Panc1 (cell line): ENCODE results near the gene RNF224. TPM values are rescaled to one million over a fixed set of nuclear protein-coding genes. Genes with fewer than 3 reads are reported as not detected.

Experiments
- ATAC-seq: fragments of 200-7000 bp; cut with Tn5 transposase; 2 replicates; pipeline ENCODE4 v1.9.1; 2020; ENCODE audit warnings: mild to moderate bottlenecking, moderate library complexity
- BruUV-seq: library from RNA; stranded (reverse); fragments of 400-500 nt; replicated peaks from 2 replicates; lab custom pipeline; 2021; lab: Mats Ljungman, UMichigan
- CTCF ChIA-PET: fragments of 300-600 bp; sonication (Branson Sonifier 250); formaldehyde crosslinking; loops from one replicate; lab custom pipeline; 2022; ENCODE audit warnings: antibody characterized with exemption; lab: Charles Lee
- POLR2A ChIA-PET: fragments of 300-600 bp; sonication (Branson Sonifier 250); formaldehyde crosslinking; loops from one replicate; lab custom pipeline; 2022; ENCODE audit warnings: antibody characterized with exemption; lab: Charles Lee
- DNase-seq: peaks from one replicate; pipeline ENCODE4 v3.0.0-alpha.2; 2010; ENCODE audit warnings: low read depth, low spot score
- H3K27ac ChIP-seq: 2 replicates; pipeline ENCODE4 v1.5.1; 2011; ENCODE audit warnings: mild to moderate bottlenecking, low read length, inconsistent platforms
- H3K27me3 ChIP-seq: fragments of 200-500 bp; sonication (Bioruptor generic); 2 replicates; pipeline ENCODE4 v1.6.0; 2014; ENCODE audit warnings: low read length, inconsistent platforms; ENCODE audit not compliant: control insufficient read depth, insufficient read depth
- H3K36me3 ChIP-seq: fragments of 200-500 bp; sonication (Bioruptor generic); 2 replicates; pipeline ENCODE4 v1.5.1; 2014; ENCODE audit warnings: inconsistent platforms, mild to moderate bottlenecking, low read length, moderate library complexity; ENCODE audit not compliant: control insufficient read depth, insufficient read depth
- H3K4me1 ChIP-seq: 2 replicates; pipeline ENCODE4 v1.5.1; 2011; ENCODE audit warnings: inconsistent platforms, mild to moderate bottlenecking, low read length, moderate library complexity; ENCODE audit not compliant: control insufficient read depth, insufficient read depth
- H3K4me3 ChIP-seq, 2 experiments: 2 replicates each; pipeline ENCODE4 v1.5.1; 2011 to 2012; ENCODE audit warnings: low read depth in 2 of 2, low read length in 2 of 2, mild to moderate bottlenecking in 2 of 2, inconsistent platforms in 1 of 2, moderate library complexity in 1 of 2
- H3K9me3 ChIP-seq: fragments of 200-500 bp; sonication (Bioruptor generic); 2 replicates; pipeline ENCODE4 v1.5.1; 2014; ENCODE audit warnings: low read depth, mild to moderate bottlenecking, inconsistent platforms, low read length, moderate library complexity; ENCODE audit not compliant: control insufficient read depth, insufficient read depth
- CTCF ChIP-seq: fragments of 450-650 bp; IDR thresholded peaks from 2 replicates; pipeline ENCODE4 v1.5.1; 2017; ENCODE audit warnings: mild to moderate bottlenecking
- POLR2AphosphoS5 ChIP-seq: IDR thresholded peaks from 2 replicates; pipeline ENCODE4 v1.6.1; 2012; ENCODE audit warnings: mild to moderate bottlenecking, low read depth, low read length, moderate library complexity
- REST ChIP-seq, 2 experiments: IDR thresholded peaks; 2 replicates each; pipeline ENCODE4 v1.6.1; 2011 to 2012; ENCODE audit warnings: low read depth in 2 of 2, control low read depth in 1 of 2, low read length in 1 of 2, mild to moderate bottlenecking in 1 of 2, moderate library complexity in 1 of 2; ENCODE audit not compliant: insufficient read depth in 1 of 2
- SIN3A ChIP-seq: IDR thresholded peaks from 2 replicates; pipeline ENCODE4 v1.6.1; 2012; ENCODE audit warnings: low read depth, mild to moderate bottlenecking, low read length, moderate library complexity, borderline replicate concordance; ENCODE audit not compliant: insufficient read depth
- TCF7L2 ChIP-seq: IDR thresholded peaks from 2 replicates; pipeline ENCODE4 v1.6.1; 2011; ENCODE audit warnings: mild to moderate bottlenecking, low read depth, low read length, inconsistent platforms
- in situ Hi-C: cut with HindIII; loops from 2 replicates; pipeline ENCODE4 v1.10.0; 2016; ENCODE audit warnings: low sequenced_read_pairs, low pct_unique_long_range_greater_than_20kb
- intact Hi-C: fragments of 100-400 bp; cut with micrococcal nuclease; formaldehyde crosslinking; loops from one replicate; pipeline ENCODE4 v1.10.0; 2022; ENCODE audit not compliant: unreplicated experiment
- total RNA-seq: library from RNA; stranded (reverse); gene quantifications from one replicate; pipeline ENCODE4 v1.2.1, GENCODE V29; 2021; ENCODE audit not compliant: unreplicated experiment

Gene RNF224
- total RNA-seq, 1 experiment from 2014 or later: 0.15 TPM

- Histone ChIP-seq H3K27me3 (no peaks in the 10 kb centered on the region), H3K36me3 (peaks cover 2% of the 10 kb centered on the region; the same call in 1 of the 2 replicates), H3K4me3 (peak within 1 kb of the TSS; percentile 50 to 67), H3K9me3 (no peaks in the 10 kb centered on the region), H3K27ac (peak within 1 kb of the TSS; percentile 69; the same call in 1 of the 2 replicates), H3K4me1 (peaks cover 24% of the 10 kb centered on the region)
- TF ChIP-seq REST (IDR thresholded peaks at IDR 0.05; ENCODE audit: insufficient read depth in 1 of 2, low read depth in 2 of 2, low read length in 1 of 2) (no peak), CTCF (no peak), POLR2AphosphoS5 (no peak), SIN3A (no peak), TCF7L2 (no peak)
- peak; percentile 7 for ATAC-seq
- no peak for DNase-seq
- CTCF ChIA-PET: no interaction called here
- BruUV-seq: no TSS peak
- in situ Hi-C loops: no loop called here
- intact Hi-C loops: no loop called here
- POLR2A ChIA-PET: no interaction called here
Observed at GRCh38 chr9:137222190-137223077, 4.9 kb upstream of the RNF224 start, which contains the start of gene RNF208. Gene RNF208, minus strand, starts transcription at chr9:137222240. Its CDS starts 1,028 bp downstream, at chr9:137221212.

- ChIA-PET POLR2A (interaction anchor here (0.6 kb wide), 2 partner anchors 17 to 193 kb away, joined by 5 to 8 read pairs; partner anchors contain the start of gene TUBB4B), CTCF (interaction anchor here (0.6 to 0.7 kb wide), 2 partner anchors 11 to 13 kb away, joined by 3 to 10 read pairs; no protein-coding TSS in a partner anchor)
- H3K36me3 ChIP-seq: peaks cover 2% of the 10 kb centered on the region; the same call in 1 of the 2 replicates
- peaks cover 25% of the 10 kb centered on the region for H3K4me1 ChIP-seq
- intact Hi-C loops (no loop called here), in situ Hi-C loops (no loop called here)
- peak; percentile 88 for DNase-seq
- no peaks in the 10 kb centered on the region for H3K27me3 ChIP-seq
- peak overlapping the region; percentile 67 to 72 for H3K4me3 ChIP-seq
- TF ChIP-seq SIN3A (no peak), POLR2AphosphoS5 (peak; percentile 63)
- H3K27ac ChIP-seq: peak overlapping the region; percentile 82
- ATAC-seq: peak; percentile 72
- no peaks in the 10 kb centered on the region for H3K9me3 ChIP-seq
- no TSS peak for BruUV-seq
Observed at GRCh38 chr9:137223078-137223970, 4.0 kb upstream of the RNF224 start.
